Pons (tissue), 1 donor: Measurements from ENCODE around the gene SHCBP1.

Experiments
- DNase-seq: peaks from one replicate; pipeline ENCODE4 v3.0.0-alpha.2; 2016; ENCODE audit warnings: low spot score

Gene SHCBP1

GRCh38 chr16:46614006-46614405 is 7.2 kb downstream of the SHCBP1 start:
- DNase-seq: no peak

GRCh38 chr16:46613352-46613751 is 7.8 kb downstream of the SHCBP1 start:
- DNase-seq: no peak

- DNase-seq: no peak
These were observed 9.1 kb downstream of the SHCBP1 start for GRCh38 chr16:46612121-46612520.

GRCh38 chr16:46607529-46607928 is 13.7 kb downstream of the SHCBP1 start:
- peak; percentile 77 for DNase-seq

- no peak for DNase-seq
These were observed 14.9 kb downstream of the SHCBP1 start for GRCh38 chr16:46606231-46606630.

GRCh38 chr16:46591257-46591656 is 29.9 kb downstream of the SHCBP1 start:
- no peak for DNase-seq

- DNase-seq: no peak
These were observed 35.1 kb downstream of the SHCBP1 start for GRCh38 chr16:46586011-46586577.

GRCh38 chr16:46583036-46583435 is 38.1 kb downstream of the SHCBP1 start:
- no peak for DNase-seq

- DNase-seq: no peak
These were observed 38.9 kb downstream of the SHCBP1 start for GRCh38 chr16:46582313-46582712.

- DNase-seq: no peak
These were observed 43.1 kb downstream of the SHCBP1 start for GRCh38 chr16:46577988-46578579.

GRCh38 chr16:46573834-46574159 is 47.4 kb downstream of the SHCBP1 start:
- no peak for DNase-seq

- DNase-seq: no peak
These were observed 48.0 kb downstream of the SHCBP1 start for GRCh38 chr16:46573008-46573833.

GRCh38 chr16:46569231-46569735 is 51.9 kb downstream of the SHCBP1 start:
- no peak for DNase-seq

GRCh38 chr16:46568472-46569230 is 52.5 kb downstream of the SHCBP1 start:
- no peak for DNase-seq

- no peak for DNase-seq
These were observed 58.2 kb downstream of the SHCBP1 start for GRCh38 chr16:46562979-46563378.

- DNase-seq: no peak
These were observed 63.2 kb downstream of the SHCBP1 start for GRCh38 chr16:46558018-46558417.

- DNase-seq: no peak
These were observed 65.2 kb downstream of the SHCBP1 start for GRCh38 chr16:46555951-46556350.

- DNase-seq: peak; percentile 59
These were observed 66.7 kb downstream of the SHCBP1 start for GRCh38 chr16:46554435-46554834.

GRCh38 chr16:46549477-46549876 is 71.7 kb downstream of the SHCBP1 start:
- DNase-seq: no peak
